Naive thymus-derived CD4-positive, alpha-beta T cell (primary cell): ENCODE results near the gene TSSK6. TPM values are rescaled to one million over a fixed set of nuclear protein-coding genes. Genes with fewer than 3 reads are reported as not detected.
"Not testable (repeated sequence)": the region's sequence is repeated elsewhere in the genome, so short reads cannot be mapped to it uniquely, and the experiment has no call there.

ENCODE experiments used
- ATAC-seq: fragments of 150-1000 bp; cut with Tn5 transposase; 2 replicates; pipeline ENCODE4 v1.10.0; 2021; ENCODE audit warnings: mild to moderate bottlenecking, moderate library complexity
- CTCF ChIA-PET: fragments of 350-600 bp; sonication (Branson Sonifier 250); formaldehyde crosslinking; loops from one replicate; lab custom pipeline; 2021; ENCODE audit warnings: antibody characterized with exemption; lab: Charles Lee
- POLR2A ChIA-PET: fragments of 350-600 bp; sonication (Branson Sonifier 250); formaldehyde crosslinking; loops from one replicate; lab custom pipeline; 2021; ENCODE audit warnings: antibody characterized with exemption, inconsistent platforms; lab: Charles Lee
- DNase-seq, 9 donors: peaks; one replicate each; pipeline versions ENCODE4 v3.0.0 to v3.0.0-alpha.2; 2020 to 2022; ENCODE audit warnings: mixed read lengths in 1 of 9
- H3K27ac ChIP-seq: one replicate; pipeline ENCODE4 v1.7.0; 2013; ENCODE audit warnings: mild to moderate bottlenecking, low read depth, low read length, moderate library complexity
- H3K27me3 ChIP-seq, 2 donors: one replicate each; pipeline ENCODE4 v1.7.0; 2013; ENCODE audit warnings: low read length in 2 of 2, mild to moderate bottlenecking in 2 of 2, moderate library complexity in 2 of 2; ENCODE audit not compliant: control insufficient read depth in 2 of 2, insufficient read depth in 2 of 2
- H3K36me3 ChIP-seq, 3 experiments: 1 replicate in 2 of 3; 2 replicates in 1 of 3; pipeline ENCODE4 v1.7.0; 2013; ENCODE audit warnings: low read length in 3 of 3, mild to moderate bottlenecking in 3 of 3, moderate library complexity in 1 of 3; ENCODE audit not compliant: insufficient read depth in 3 of 3, control insufficient read depth in 2 of 3
- H3K4me1 ChIP-seq, 2 donors: one replicate each; pipeline ENCODE4 v1.7.0; 2013; ENCODE audit warnings: low read length in 2 of 2, mild to moderate bottlenecking in 2 of 2, moderate library complexity in 1 of 2; ENCODE audit not compliant: control insufficient read depth in 2 of 2, insufficient read depth in 2 of 2
- H3K4me3 ChIP-seq: 2 replicates; pipeline ENCODE4 v1.7.0; 2013; ENCODE audit warnings: mild to moderate bottlenecking, low read length
- H3K9me3 ChIP-seq, 3 experiments: 1 replicate in 2 of 3; 2 replicates in 1 of 3; pipeline ENCODE4 v1.7.0; 2013; ENCODE audit warnings: low read length in 3 of 3; ENCODE audit not compliant: control insufficient read depth in 2 of 3
- H3K27ac Mint-ChIP-seq, 9 donors: one replicate each; pipeline ENCODE4 v1.8.0; 2020 to 2022; ENCODE audit warnings: mixed read lengths in 9 of 9, mild to moderate bottlenecking in 8 of 9, moderate library complexity in 5 of 9, inconsistent platforms in 2 of 9
- H3K27me3 Mint-ChIP-seq, 5 donors: one replicate each; pipeline ENCODE4 v1.8.0; 2021 to 2022; ENCODE audit warnings: mixed read lengths in 5 of 5, mild to moderate bottlenecking in 1 of 5
- H3K36me3 Mint-ChIP-seq, 5 donors: one replicate each; pipeline ENCODE4 v1.8.0; 2020 to 2022; ENCODE audit warnings: mixed read lengths in 5 of 5, mild to moderate bottlenecking in 3 of 5, inconsistent platforms in 1 of 5
- H3K4me1 Mint-ChIP-seq, 7 donors: one replicate each; pipeline ENCODE4 v1.8.0; 2020 to 2022; ENCODE audit warnings: mixed read lengths in 7 of 7, mild to moderate bottlenecking in 3 of 7, inconsistent platforms in 1 of 7
- H3K4me3 Mint-ChIP-seq, 10 donors: one replicate each; pipeline ENCODE4 v1.8.0; 2020 to 2022; ENCODE audit warnings: mild to moderate bottlenecking in 10 of 10, mixed read lengths in 10 of 10, moderate library complexity in 6 of 10, inconsistent platforms in 2 of 10
- H3K9me3 Mint-ChIP-seq, 11 donors: one replicate each; pipeline ENCODE4 v1.8.0; 2020 to 2022; ENCODE audit warnings: mixed read lengths in 11 of 11, mild to moderate bottlenecking in 4 of 11, inconsistent platforms in 1 of 11, moderate library complexity in 1 of 11
- intact Hi-C, 2 donors: fragments of 100-400 bp; cut with micrococcal nuclease; formaldehyde crosslinking; loops; one replicate each; pipeline ENCODE4 v1.15.1; 2023
- polyA plus RNA-seq, 2 donors: library from polyadenylated mRNA; unstranded; fragments of 300-500 nt; fragmentation: Illumina TruSeq; gene quantifications; one replicate each; pipeline ENCODE4 v1.2.3, GENCODE V29; 2021
- total RNA-seq, 6 experiments: library from RNA in 5 of 6; stranded (reverse) in 5 of 6; gene quantifications; 1 replicate in 5 of 6; 2 replicates in 1 of 6; pipeline ENCODE4 v1.2.3 and lab custom pipeline; 2021 to 2026

TSSK6 gene
- total and polyA plus RNA-seq, 7 experiments from 2014 or later = 1.4 to 11.3 (median 4.4) TPM

- Mint-ChIP-seq H3K27me3 (no peaks in the 10 kb centered on the region), H3K36me3 (peaks cover 0 to 34% (median 15%) of the 10 kb centered on the region in 5 donors), H3K4me3 (peak overlapping the region in 4 of 10 donors; percentile 18 to 57 (median 30)), H3K9me3 (peaks cover 0 to 3% (median 0%) of the 10 kb centered on the region in 11 donors), H3K27ac (peak overlapping the region; percentile 67 to 89 (median 80)), H3K4me1 (peaks cover 55 to 95% (median 86%) of the 10 kb centered on the region in 7 donors)
- DNase-seq = no peak
- H3K9me3 ChIP-seq = no peaks in the 10 kb centered on the region
- intact Hi-C loops = loop anchor here (2.0 to 5.0 kb wide), 2 partner anchors 14 to 38 kb away; no protein-coding TSS in a partner anchor
- H3K27ac ChIP-seq = peak overlapping the region; percentile 35
- peaks cover 0 to 32% (median 0%) of the 10 kb centered on the region in 3 experiments for H3K36me3 ChIP-seq
- no peak for ATAC-seq
- CTCF ChIA-PET = interaction anchor here (1.0 to 1.2 kb wide), 2 partner anchors 16 to 28 kb away, joined by 4 to 5 read pairs; no protein-coding TSS in a partner anchor
- no peaks in the 10 kb centered on the region for H3K27me3 ChIP-seq
- POLR2A ChIA-PET = no interaction called here
- H3K4me1 ChIP-seq = peaks cover 24 to 34% of the 10 kb centered on the region in 2 donors
- no peak overlapping the region for H3K4me3 ChIP-seq
Observed at GRCh38 chr19:19475015-19475765, 40.2 kb downstream of the TSSK6 start.

- H3K4me3 Mint-ChIP-seq = peak overlapping the region in 8 of 10 donors; percentile 3 to 70 (median 43)
- Histone ChIP-seq H3K36me3 (peaks cover 0 to 42% (median 0%) of the 10 kb centered on the region in 3 experiments), H3K4me1 (peaks cover 23 to 28% of the 10 kb centered on the region in 2 donors), H3K9me3 (peaks cover 0 to 21% (median 7%) of the 10 kb centered on the region in 3 experiments)
- POLR2A ChIA-PET = interaction anchor here (0.6 kb wide), 1 partner anchor 13 kb away, joined by 3 read pairs; no protein-coding TSS in a partner anchor
- intact Hi-C loops, H3K27me3 ChIP-seq, DNase-seq, H3K27ac ChIP-seq, H3K4me3 ChIP-seq, H3K27me3 Mint-ChIP-seq, ATAC-seq: not testable (repeated sequence)
- peaks cover 13 to 51% (median 33%) of the 10 kb centered on the region in 5 donors for H3K36me3 Mint-ChIP-seq
- CTCF ChIA-PET = interaction anchor here (0.7 to 1.1 kb wide), 3 partner anchors 15 to 106 kb away, joined by 3 to 4 read pairs (median 4); no protein-coding TSS in a partner anchor
- H3K4me1 Mint-ChIP-seq = peaks cover 38 to 77% (median 71%) of the 10 kb centered on the region in 7 donors
- H3K27ac Mint-ChIP-seq = peak overlapping the region; percentile 52 to 88 (median 80)
- peaks cover 0 to 21% (median 15%) of the 10 kb centered on the region in 11 donors for H3K9me3 Mint-ChIP-seq
Observed at GRCh38 chr19:19472106-19472505, 43.2 kb downstream of the TSSK6 start.

- Mint-ChIP-seq H3K36me3 (peaks cover 15 to 55% (median 36%) of the 10 kb centered on the region in 5 donors), H3K4me3 (peak overlapping the region in 6 of 10 donors; percentile 7 to 70 (median 34)), H3K4me1 (peaks cover 34 to 73% (median 67%) of the 10 kb centered on the region in 7 donors), H3K9me3 (peaks cover 0 to 21% (median 15%) of the 10 kb centered on the region in 11 donors), H3K27ac (peak overlapping the region in 8 of 9 donors; percentile 52 to 88 (median 74)), H3K27me3 (no peaks in the 10 kb centered on the region)
- peaks cover 0 to 21% (median 7%) of the 10 kb centered on the region in 3 experiments for H3K9me3 ChIP-seq
- ChIA-PET POLR2A (interaction anchor here (0.6 to 3.4 kb wide), 4 partner anchors 11 to 46 kb away, joined by 3 to 13 read pairs (median 4); no protein-coding TSS in a partner anchor), CTCF (interaction anchor here (0.7 to 1.1 kb wide), 3 partner anchors 14 to 106 kb away, joined by 3 to 4 read pairs (median 4); no protein-coding TSS in a partner anchor)
- H3K4me3 ChIP-seq = no peak overlapping the region
- intact Hi-C loops = no loop called here
- no peak overlapping the region for H3K27ac ChIP-seq
- DNase-seq = no peak
- H3K4me1 ChIP-seq = peaks cover 23 to 28% of the 10 kb centered on the region in 2 donors
- peaks cover 0 to 46% (median 0%) of the 10 kb centered on the region in 3 experiments for H3K36me3 ChIP-seq
- no peak for ATAC-seq
- no peaks in the 10 kb centered on the region for H3K27me3 ChIP-seq
Observed at GRCh38 chr19:19471682-19472081, 43.7 kb downstream of the TSSK6 start.

GRCh38 chr19:19470579-19470978 is 44.8 kb downstream of the TSSK6 start:
- Histone ChIP-seq H3K27me3 (no peaks in the 10 kb centered on the region), H3K9me3 (peaks cover 0 to 21% (median 7%) of the 10 kb centered on the region in 3 experiments), H3K27ac (no peak overlapping the region), H3K4me1 (peaks cover 15 to 28% of the 10 kb centered on the region in 2 donors), H3K36me3 (peaks cover 0 to 52% (median 0%) of the 10 kb centered on the region in 3 experiments), H3K4me3 (no peak overlapping the region)
- POLR2A ChIA-PET = interaction anchor here (0.6 to 3.4 kb wide), 4 partner anchors 10 to 67 kb away, joined by 3 to 13 read pairs (median 4); no protein-coding TSS in a partner anchor
- Mint-ChIP-seq H3K27me3 (no peaks in the 10 kb centered on the region), H3K4me3 (peak overlapping the region in 2 of 10 donors; percentile 9 to 24), H3K9me3 (peaks cover 0 to 29% (median 16%) of the 10 kb centered on the region in 11 donors), H3K4me1 (peaks cover 27 to 71% (median 65%) of the 10 kb centered on the region in 7 donors), H3K27ac (peak overlapping the region in 6 of 9 donors; percentile 55 to 77 (median 66)), H3K36me3 (peaks cover 21 to 65% (median 42%) of the 10 kb centered on the region in 5 donors)
- intact Hi-C loops = no loop called here
- CTCF ChIA-PET = no interaction called here
- ATAC-seq (no peak), DNase-seq (no peak)

GRCh38 chr19:19468424-19469050 is 46.8 kb downstream of the TSSK6 start:
- peaks cover 38 to 72% (median 63%) of the 10 kb centered on the region in 7 donors for H3K4me1 Mint-ChIP-seq

More at GRCh38 chr19:19468424-19469050, 46.8 kb downstream of the TSSK6 start:
- no peak overlapping the region for H3K4me3 ChIP-seq
- Mint-ChIP-seq H3K27ac (peak overlapping the region in 8 of 9 donors; percentile 3 to 84 (median 70)), H3K9me3 (peaks cover 0 to 29% (median 17%) of the 10 kb centered on the region in 11 donors), H3K36me3 (peaks cover 27 to 70% (median 46%) of the 10 kb centered on the region in 5 donors), H3K27me3 (no peaks in the 10 kb centered on the region), H3K4me3 (peak overlapping the region in 3 of 10 donors; percentile 13 to 23 (median 18))
- no peak overlapping the region for H3K27ac ChIP-seq
- H3K36me3 ChIP-seq = peaks cover 0 to 44% (median 0%) of the 10 kb centered on the region in 3 experiments
- H3K4me1 ChIP-seq = peaks cover 11 to 29% of the 10 kb centered on the region in 2 donors
- DNase-seq (peak in 2 of 9 donors; percentile 38 to 43), ATAC-seq (no peak)
- ChIA-PET POLR2A (interaction anchor here (0.5 to 3.4 kb wide), 3 partner anchors 8 to 63 kb away, joined by 3 to 13 read pairs (median 3); partner anchors contain the start of gene GATAD2A), CTCF (no interaction called here)
- H3K9me3 ChIP-seq = peaks cover 0 to 21% (median 7%) of the 10 kb centered on the region in 3 experiments
- no peaks in the 10 kb centered on the region for H3K27me3 ChIP-seq
- intact Hi-C loops = loop anchor here in 1 of 2 donors (1.0 kb wide), 1 partner anchor 8 kb away; no protein-coding TSS in a partner anchor
